GM10248 (cell line): ENCODE results near the gene TADA2A.
"Not testable (repeated sequence)": the region's sequence is repeated elsewhere in the genome, so short reads cannot be mapped to it uniquely, and the experiment has no call there.

Source experiments
- CTCF ChIA-PET: fragments of 300-600 bp; sonication (Branson Sonifier 250); formaldehyde crosslinking; extraction: SDS; loops from one replicate; lab custom pipeline; 2021; ENCODE audit warnings: antibody characterized with exemption; lab: Yijun Ruan, JAX
- POLR2A ChIA-PET: fragments of 350-650 bp; sonication (Branson Sonifier 250); formaldehyde crosslinking; extraction: SDS; loops from one replicate; lab custom pipeline; 2020; ENCODE audit warnings: antibody characterized with exemption; lab: Yijun Ruan, JAX
- DNase-seq: peaks from one replicate; pipeline ENCODE4 v3.0.0; 2012; ENCODE audit errors: extremely low spot score
- CTCF ChIP-seq: IDR thresholded peaks from 2 replicates; pipeline ENCODE4 v1.5.1; 2012; ENCODE audit warnings: mild to moderate bottlenecking, low read depth; ENCODE audit errors: extremely low read depth, missing control alignments, control extremely low read depth

TADA2A gene

GRCh38 chr17:37446027-37446426 is 39.3 kb downstream of the TADA2A start:
- peak; percentile 27 for DNase-seq
- CTCF ChIA-PET: interaction anchor here (1.2 to 1.7 kb wide), 3 partner anchors 8 to 73 kb away, joined by 3 to 12 read pairs (median 4); no protein-coding TSS in a partner anchor
- POLR2A ChIA-PET: no interaction called here
- no peak for TF ChIP-seq CTCF

DNA sequence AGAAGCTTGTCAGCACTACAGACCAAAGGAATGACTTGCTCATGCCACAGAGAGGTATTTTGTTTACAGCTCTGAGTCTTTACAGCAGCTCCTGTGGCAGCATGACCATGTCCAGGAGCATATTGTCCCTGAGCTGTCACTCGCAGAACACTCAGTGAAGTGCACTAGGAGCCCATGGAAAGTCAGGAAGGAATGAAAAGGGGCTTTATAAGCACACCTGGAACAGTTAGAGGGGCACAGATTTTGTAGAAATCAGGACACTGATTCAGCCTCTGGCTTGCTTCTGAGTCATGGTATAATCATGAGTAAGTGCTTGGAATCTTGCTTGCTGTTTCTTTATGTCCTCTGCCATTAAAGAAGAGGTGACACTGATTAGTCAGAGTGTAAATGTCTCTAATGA is 41.0 kb downstream of the TADA2A start:
- TF ChIP-seq CTCF: no peak
- no peak for DNase-seq
- CTCF ChIA-PET: interaction anchor here (1.0 to 1.5 kb wide), 2 partner anchors 10 to 18 kb away, joined by 3 to 12 read pairs; no protein-coding TSS in a partner anchor
- POLR2A ChIA-PET: no interaction called here

- DNase-seq: no peak
- ChIA-PET CTCF (interaction anchor here (1.4 to 2.7 kb wide), 4 partner anchors 9 to 21 kb away, joined by 3 to 11 read pairs (median 6); no protein-coding TSS in a partner anchor), POLR2A (no interaction called here)
- no peak for TF ChIP-seq CTCF
Measured at GRCh38 chr17:37450112-37450511, 43.4 kb downstream of the TADA2A start.

DNA sequence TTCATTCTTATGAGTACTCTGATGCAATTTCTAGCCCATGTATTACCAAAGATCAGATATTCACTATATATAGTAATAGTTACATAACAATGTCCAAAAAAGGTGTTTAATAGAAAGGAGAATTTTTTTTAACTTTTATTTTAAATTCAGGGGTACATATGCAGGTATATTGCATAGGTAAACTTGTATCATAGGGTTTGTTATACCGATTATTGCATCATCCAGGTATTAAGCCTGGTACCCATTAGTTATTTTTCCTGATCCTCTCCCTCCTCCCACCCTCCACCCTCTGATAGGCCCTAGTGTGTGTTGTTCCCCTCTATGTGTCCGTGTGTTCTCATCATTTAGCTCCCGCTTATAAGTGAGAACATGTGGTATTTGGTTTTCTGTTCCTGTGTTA is 51.1 kb downstream of the TADA2A start:
- POLR2A ChIA-PET, DNase-seq: not testable (repeated sequence)
- CTCF ChIA-PET: interaction anchor here (1.1 to 3.6 kb wide), 3 partner anchors 19 to 84 kb away, joined by 3 to 11 read pairs (median 6); no protein-coding TSS in a partner anchor

DNA sequence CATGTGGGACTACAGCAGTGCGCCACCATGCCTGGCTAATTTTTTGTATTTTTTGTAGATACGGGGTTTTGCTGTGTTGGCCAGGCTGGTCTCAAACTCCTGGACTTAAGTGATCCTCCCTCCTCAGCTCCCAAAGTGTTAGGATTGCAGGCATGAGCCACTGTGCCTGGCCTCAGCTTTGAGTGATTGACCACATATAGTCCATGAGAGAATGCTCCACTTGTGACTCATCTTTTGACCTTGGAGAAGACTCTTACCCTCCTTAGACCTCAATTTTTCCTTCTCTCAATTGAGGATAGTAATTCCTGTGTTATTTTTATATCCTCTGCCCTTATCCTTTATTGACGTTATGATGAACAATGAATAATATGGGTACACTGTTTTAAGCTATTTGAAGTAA is 52.1 kb downstream of the TADA2A start:
- CTCF ChIA-PET: interaction anchor here (1.1 to 3.6 kb wide), 3 partner anchors 9 to 85 kb away, joined by 6 to 11 read pairs (median 6); no protein-coding TSS in a partner anchor
- POLR2A ChIA-PET: no interaction called here
- no peak for TF ChIP-seq CTCF
- no peak for DNase-seq

- CTCF ChIA-PET: interaction anchor here (1.1 to 1.3 kb wide), 2 partner anchors 10 to 30 kb away, joined by 3 to 7 read pairs; no protein-coding TSS in a partner anchor
- POLR2A ChIA-PET: no interaction called here
- no peak for TF ChIP-seq CTCF
- no peak for DNase-seq
Measured at GRCh38 chr17:37461668-37462067, 55.0 kb downstream of the TADA2A start.

- DNase-seq: no peak
- no peak for TF ChIP-seq CTCF
- ChIA-PET POLR2A (no interaction called here), CTCF (no interaction called here)
Measured at GRCh38 chr17:37462492-37462891, 55.8 kb downstream of the TADA2A start.
